GM12878 (cell line): ENCODE measurements around the gene KIRREL1.

Source experiments
- POLR2A ChIP-seq: IDR thresholded peaks from 2 replicates; pipeline ENCODE4 v1.6.1; 2011; ENCODE audit warnings: low read depth, mild to moderate bottlenecking, low read length
- SMAD1 ChIP-seq: fragments of 450-650 bp; IDR thresholded peaks from 2 replicates; pipeline ENCODE4 v1.6.1; 2018; ENCODE audit warnings: mild to moderate bottlenecking, low read depth; ENCODE audit not compliant: partially characterized antibody
- TF ChIP-seq, protein P1 (sequence below), 3 experiments: IDR thresholded peaks in 2 of 3; conservative IDR thresholded peaks in 1 of 3; 2 replicates each; pipeline ENCODE4 v1.5.1; 2011; ENCODE audit warnings: low read depth in 3 of 3, low read length in 3 of 3, mild to moderate bottlenecking in 3 of 3, control low read depth in 2 of 3, moderate library complexity in 2 of 3, inconsistent platforms in 1 of 3, mixed read lengths in 1 of 3; ENCODE audit not compliant: control insufficient read depth in 2 of 3, insufficient read depth in 1 of 3; ENCODE audit errors: extremely low read depth in 1 of 3

DNA sequence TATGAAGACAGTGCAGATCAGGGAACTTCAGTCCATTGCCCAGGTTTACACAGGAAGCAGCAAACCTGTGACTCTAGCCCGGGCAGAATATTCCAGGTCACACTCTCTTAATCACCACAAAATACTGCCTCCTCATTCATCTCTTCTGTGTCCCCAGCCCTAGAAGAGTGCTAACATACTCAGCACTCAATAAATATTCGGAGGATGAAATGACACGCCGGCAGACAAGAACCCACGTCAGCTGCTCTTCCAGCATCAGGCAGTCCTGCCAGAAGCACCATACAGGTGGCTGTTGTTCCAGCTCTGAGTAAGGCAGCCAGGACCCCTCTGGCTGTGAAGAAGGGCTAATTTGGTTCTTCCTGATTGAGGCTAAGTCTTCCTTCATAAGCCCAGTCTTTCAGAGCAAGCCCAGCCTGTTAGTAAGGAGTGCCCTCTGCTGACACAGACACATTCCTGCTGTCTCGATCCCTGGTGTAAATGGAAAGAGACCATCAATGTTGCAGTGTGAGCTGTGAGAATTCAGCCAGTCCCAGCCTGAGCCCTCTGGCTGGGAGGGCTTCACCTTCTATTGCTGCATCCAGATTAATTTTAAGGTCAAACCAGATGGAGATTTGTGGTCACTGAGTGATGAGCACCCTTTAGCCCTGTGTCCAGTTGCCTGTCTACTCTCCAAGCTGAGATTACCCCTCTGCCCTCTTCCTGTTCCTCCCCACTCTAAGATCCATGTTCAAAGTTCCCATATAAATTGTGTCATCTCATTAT is 45.0 kb upstream of the KIRREL1 start:
- TF ChIP-seq SMAD1: no peak
- TF ChIP-seq, protein P1, sequence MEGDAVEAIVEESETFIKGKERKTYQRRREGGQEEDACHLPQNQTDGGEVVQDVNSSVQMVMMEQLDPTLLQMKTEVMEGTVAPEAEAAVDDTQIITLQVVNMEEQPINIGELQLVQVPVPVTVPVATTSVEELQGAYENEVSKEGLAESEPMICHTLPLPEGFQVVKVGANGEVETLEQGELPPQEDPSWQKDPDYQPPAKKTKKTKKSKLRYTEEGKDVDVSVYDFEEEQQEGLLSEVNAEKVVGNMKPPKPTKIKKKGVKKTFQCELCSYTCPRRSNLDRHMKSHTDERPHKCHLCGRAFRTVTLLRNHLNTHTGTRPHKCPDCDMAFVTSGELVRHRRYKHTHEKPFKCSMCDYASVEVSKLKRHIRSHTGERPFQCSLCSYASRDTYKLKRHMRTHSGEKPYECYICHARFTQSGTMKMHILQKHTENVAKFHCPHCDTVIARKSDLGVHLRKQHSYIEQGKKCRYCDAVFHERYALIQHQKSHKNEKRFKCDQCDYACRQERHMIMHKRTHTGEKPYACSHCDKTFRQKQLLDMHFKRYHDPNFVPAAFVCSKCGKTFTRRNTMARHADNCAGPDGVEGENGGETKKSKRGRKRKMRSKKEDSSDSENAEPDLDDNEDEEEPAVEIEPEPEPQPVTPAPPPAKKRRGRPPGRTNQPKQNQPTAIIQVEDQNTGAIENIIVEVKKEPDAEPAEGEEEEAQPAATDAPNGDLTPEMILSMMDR (IDR thresholded peaks at IDR 0.05 in 2 of 3, conservative IDR thresholded peaks at IDR 0.05 in 1 of 3; ENCODE audit: control insufficient read depth in 2 of 3, extremely low read depth in 1 of 3, insufficient read depth in 1 of 3, low read depth in 3 of 3, low read length in 3 of 3): peak; percentile 53 to 64 (median 56); a peak in 5 of 6 replicates
- no peak for TF ChIP-seq POLR2A
